Measurements from ENCODE around the gene ANXA4.
"Not testable (repeated sequence)": the region's sequence is repeated elsewhere in the genome, so short reads cannot be mapped to it uniquely, and the experiment has no call there.

Gene ANXA4

GRCh38 chr2:69801745-69802290, 59.9 kb downstream of the ANXA4 start:
- Histone ChIP-seq H3K4me1 (ENCODE audit: control insufficient read depth in 1 of 2, insufficient read depth in 2 of 2, low read length in 2 of 2) (peaks cover 0 to 14% of the 10 kb centered on the region in 2 donors), H3K4me3 (ENCODE audit: low read depth in 1 of 2, low read length in 2 of 2) (no peak overlapping the region), H3K9me3 (ENCODE audit: control insufficient read depth in 1 of 2, low read length in 2 of 2) (no peaks in the 10 kb centered on the region), H3K27ac (ENCODE audit: low read length) (no peak overlapping the region), H3K27me3 (ENCODE audit: low read depth, low read length) (no peaks in the 10 kb centered on the region), H3K36me3 (ENCODE audit: control insufficient read depth in 1 of 2, insufficient read depth in 2 of 2, low read length in 2 of 2) (peaks cover 14 to 18% of the 10 kb centered on the region in 2 donors)

GRCh38 chr2:69802781-69803367, 60.9 kb downstream of the ANXA4 start:
- peaks cover 17 to 27% of the 10 kb centered on the region in 2 donors for H3K36me3 ChIP-seq (ENCODE audit: control insufficient read depth in 1 of 2, insufficient read depth in 2 of 2, low read length in 2 of 2)
- not testable (repeated sequence) for H3K9me3 ChIP-seq (ENCODE audit: control insufficient read depth in 1 of 2, low read length in 2 of 2); H3K27me3 ChIP-seq (ENCODE audit: low read depth, low read length); H3K27ac ChIP-seq (ENCODE audit: low read length); H3K4me3 ChIP-seq (ENCODE audit: low read depth in 1 of 2, low read length in 2 of 2)
- H3K4me1 ChIP-seq (ENCODE audit: control insufficient read depth in 1 of 2, insufficient read depth in 2 of 2, low read length in 2 of 2) = peaks cover 0 to 13% of the 10 kb centered on the region in 2 donors

- Histone ChIP-seq H3K9me3 (ENCODE audit: control insufficient read depth in 1 of 2, low read length in 2 of 2) (no peaks in the 10 kb centered on the region), H3K36me3 (ENCODE audit: control insufficient read depth in 1 of 2, insufficient read depth in 2 of 2, low read length in 2 of 2) (peaks cover 26 to 37% of the 10 kb centered on the region in 2 donors)
Observed at GRCh38 chr2:69804416-69804815, 62.5 kb downstream of the ANXA4 start.

GRCh38 chr2:69805887-69806286, 64.0 kb downstream of the ANXA4 start:
- Histone ChIP-seq H3K36me3 (ENCODE audit: control insufficient read depth in 1 of 2, insufficient read depth in 2 of 2, low read length in 2 of 2) (peaks cover 41 to 45% of the 10 kb centered on the region in 2 donors), H3K27me3 (ENCODE audit: low read depth, low read length) (no peaks in the 10 kb centered on the region), H3K9me3 (ENCODE audit: control insufficient read depth in 1 of 2, low read length in 2 of 2) (no peaks in the 10 kb centered on the region), H3K4me1 (ENCODE audit: control insufficient read depth in 1 of 2, insufficient read depth in 2 of 2, low read length in 2 of 2) (no peaks in the 10 kb centered on the region), H3K27ac (ENCODE audit: low read length) (no peak overlapping the region), H3K4me3 (ENCODE audit: low read depth in 1 of 2, low read length in 2 of 2) (no peak overlapping the region)

More at GRCh38 chr2:69804416-69804815, 62.5 kb downstream of the ANXA4 start:
- Histone ChIP-seq H3K4me1 (ENCODE audit: control insufficient read depth in 1 of 2, insufficient read depth in 2 of 2, low read length in 2 of 2) (peaks cover 0 to 2% of the 10 kb centered on the region in 2 donors), H3K4me3 (ENCODE audit: low read depth in 1 of 2, low read length in 2 of 2) (no peak overlapping the region), H3K27me3 (ENCODE audit: low read depth, low read length) (no peaks in the 10 kb centered on the region), H3K27ac (ENCODE audit: low read length) (no peak overlapping the region)

GRCh38 chr2:69807821-69808540, 66.0 kb downstream of the ANXA4 start:
- no peaks in the 10 kb centered on the region for H3K4me1 ChIP-seq (ENCODE audit: control insufficient read depth in 1 of 2, insufficient read depth in 2 of 2, low read length in 2 of 2)
- no peak overlapping the region for H3K4me3 ChIP-seq (ENCODE audit: low read depth in 1 of 2, low read length in 2 of 2)
- no peak overlapping the region for H3K27ac ChIP-seq (ENCODE audit: low read length)
- H3K36me3 ChIP-seq (ENCODE audit: control insufficient read depth in 1 of 2, insufficient read depth in 2 of 2, low read length in 2 of 2) = peaks cover 53 to 65% of the 10 kb centered on the region in 2 donors
- H3K27me3 ChIP-seq (ENCODE audit: low read depth, low read length) = no peaks in the 10 kb centered on the region
- H3K9me3 ChIP-seq (ENCODE audit: control insufficient read depth in 1 of 2, low read length in 2 of 2) = no peaks in the 10 kb centered on the region

- H3K27me3 ChIP-seq (ENCODE audit: low read depth, low read length) = no peaks in the 10 kb centered on the region
- H3K9me3 ChIP-seq (ENCODE audit: control insufficient read depth in 1 of 2, low read length in 2 of 2) = no peaks in the 10 kb centered on the region
- no peaks in the 10 kb centered on the region for H3K4me1 ChIP-seq (ENCODE audit: control insufficient read depth in 1 of 2, insufficient read depth in 2 of 2, low read length in 2 of 2)
- H3K36me3 ChIP-seq (ENCODE audit: control insufficient read depth in 1 of 2, insufficient read depth in 2 of 2, low read length in 2 of 2) = peaks cover 48 to 55% of the 10 kb centered on the region in 2 donors
- H3K27ac ChIP-seq (ENCODE audit: low read length) = no peak overlapping the region
- no peak overlapping the region for H3K4me3 ChIP-seq (ENCODE audit: low read depth in 1 of 2, low read length in 2 of 2)
Observed at GRCh38 chr2:69810550-69810949, 68.6 kb downstream of the ANXA4 start.

GRCh38 chr2:69811018-69811417, 69.1 kb downstream of the ANXA4 start:
- no peaks in the 10 kb centered on the region for H3K27me3 ChIP-seq (ENCODE audit: low read depth, low read length)
- peaks cover 46 to 53% of the 10 kb centered on the region in 2 donors for H3K36me3 ChIP-seq (ENCODE audit: control insufficient read depth in 1 of 2, insufficient read depth in 2 of 2, low read length in 2 of 2)

GRCh38 chr2:69811591-69811990, 69.7 kb downstream of the ANXA4 start:
- Histone ChIP-seq H3K27me3 (ENCODE audit: low read depth, low read length) (no peaks in the 10 kb centered on the region), H3K4me3 (ENCODE audit: low read depth in 1 of 2, low read length in 2 of 2) (no peak overlapping the region), H3K4me1 (ENCODE audit: control insufficient read depth in 1 of 2, insufficient read depth in 2 of 2, low read length in 2 of 2) (no peaks in the 10 kb centered on the region), H3K36me3 (ENCODE audit: control insufficient read depth in 1 of 2, insufficient read depth in 2 of 2, low read length in 2 of 2) (peaks cover 40 to 48% of the 10 kb centered on the region in 2 donors), H3K9me3 (ENCODE audit: control insufficient read depth in 1 of 2, low read length in 2 of 2) (no peaks in the 10 kb centered on the region), H3K27ac (ENCODE audit: low read length) (no peak overlapping the region)

More at GRCh38 chr2:69811018-69811417, 69.1 kb downstream of the ANXA4 start:
- Histone ChIP-seq H3K4me3 (ENCODE audit: low read depth in 1 of 2, low read length in 2 of 2) (no peak overlapping the region), H3K27ac (ENCODE audit: low read length) (no peak overlapping the region), H3K9me3 (ENCODE audit: control insufficient read depth in 1 of 2, low read length in 2 of 2) (no peaks in the 10 kb centered on the region), H3K4me1 (ENCODE audit: control insufficient read depth in 1 of 2, insufficient read depth in 2 of 2, low read length in 2 of 2) (no peaks in the 10 kb centered on the region)

GRCh38 chr2:69815717-69816116, 73.8 kb downstream of the ANXA4 start:
- no peak overlapping the region for H3K27ac ChIP-seq (ENCODE audit: low read length)
- no peaks in the 10 kb centered on the region for H3K4me1 ChIP-seq (ENCODE audit: control insufficient read depth in 1 of 2, insufficient read depth in 2 of 2, low read length in 2 of 2)
- H3K36me3 ChIP-seq (ENCODE audit: control insufficient read depth in 1 of 2, insufficient read depth in 2 of 2, low read length in 2 of 2) = peaks cover 34 to 42% of the 10 kb centered on the region in 2 donors
- no peaks in the 10 kb centered on the region for H3K9me3 ChIP-seq (ENCODE audit: control insufficient read depth in 1 of 2, low read length in 2 of 2)
- H3K4me3 ChIP-seq (ENCODE audit: low read depth in 1 of 2, low read length in 2 of 2) = no peak overlapping the region
- no peaks in the 10 kb centered on the region for H3K27me3 ChIP-seq (ENCODE audit: low read depth, low read length)

GRCh38 chr2:69816923-69817542, 75.1 kb downstream of the ANXA4 start:
- H3K4me3 ChIP-seq (ENCODE audit: low read depth in 1 of 2, low read length in 2 of 2) = no peak overlapping the region
- no peaks in the 10 kb centered on the region for H3K4me1 ChIP-seq (ENCODE audit: control insufficient read depth in 1 of 2, insufficient read depth in 2 of 2, low read length in 2 of 2)
- H3K27ac ChIP-seq (ENCODE audit: low read length) = no peak overlapping the region
- H3K9me3 ChIP-seq (ENCODE audit: control insufficient read depth in 1 of 2, low read length in 2 of 2) = no peaks in the 10 kb centered on the region
- H3K36me3 ChIP-seq (ENCODE audit: control insufficient read depth in 1 of 2, insufficient read depth in 2 of 2, low read length in 2 of 2) = peaks cover 36 to 42% of the 10 kb centered on the region in 2 donors
- no peaks in the 10 kb centered on the region for H3K27me3 ChIP-seq (ENCODE audit: low read depth, low read length)

GRCh38 chr2:69817729-69818501, 76.0 kb downstream of the ANXA4 start:
- no peaks in the 10 kb centered on the region for H3K9me3 ChIP-seq (ENCODE audit: control insufficient read depth in 1 of 2, low read length in 2 of 2)
- H3K4me1 ChIP-seq (ENCODE audit: control insufficient read depth in 1 of 2, insufficient read depth in 2 of 2, low read length in 2 of 2) = no peaks in the 10 kb centered on the region
- H3K27ac ChIP-seq (ENCODE audit: low read length) = no peak overlapping the region
- H3K36me3 ChIP-seq (ENCODE audit: control insufficient read depth in 1 of 2, insufficient read depth in 2 of 2, low read length in 2 of 2) = peaks cover 33% of the 10 kb centered on the region in 2 donors
- no peak overlapping the region for H3K4me3 ChIP-seq (ENCODE audit: low read depth in 1 of 2, low read length in 2 of 2)
- H3K27me3 ChIP-seq (ENCODE audit: low read depth, low read length) = no peaks in the 10 kb centered on the region

All from muscle layer of duodenum (tissue), 2 donors.